ENCODE data around the gene XYLT2. TPM values are rescaled to one million over a fixed set of nuclear protein-coding genes. Genes with fewer than 3 reads are reported as not detected.

XYLT2 gene
- total and polyA plus RNA-seq, 10 of the 15 experiments (the other 5 are each of a cell fraction or from before 2014, with no cell fraction given) = 0.82 to 20.6 (median 13.0) TPM

DNA sequence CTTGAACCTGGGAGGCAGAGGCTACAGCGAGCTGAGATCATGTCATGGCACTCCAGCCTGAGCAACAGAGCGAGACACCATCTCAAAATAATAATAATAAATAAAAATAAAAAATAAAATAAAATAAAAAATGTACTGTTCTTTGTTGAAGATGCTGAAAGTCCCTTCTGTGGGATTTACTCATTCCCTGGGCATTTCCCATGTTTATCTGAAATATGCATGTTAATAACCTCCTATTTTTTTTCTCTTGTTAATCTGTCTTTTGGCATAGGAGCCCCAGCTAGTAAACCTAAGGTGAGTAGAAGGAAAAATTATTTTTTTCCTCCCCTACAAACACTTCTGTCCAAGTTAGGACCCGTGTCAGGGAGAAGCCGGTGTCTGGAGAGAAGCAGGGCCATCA is 37.3 kb upstream of the XYLT2 start:
- ATAC-seq (no peak), DNase-seq (ENCODE audit: low read depth, low spot score) (no peak), FAIRE-seq (no peak)
- ChIA-PET RAD21 (ENCODE audit: unreplicated experiment) (interaction anchor here (0.8 to 4.8 kb wide), 8 partner anchors 11 to 139 kb away, joined by 3 to 19 read pairs (median 5); partner anchors contain the start of genes COL1A1 and XYLT2), SMC1A (ENCODE audit: uncharacterized antibody, unreplicated experiment) (interaction anchor here (0.6 to 3.5 kb wide), 13 partner anchors 9 to 139 kb away, joined by 3 to 15 read pairs (median 5); no protein-coding TSS in a partner anchor), POLR2A (interaction anchor here (0.5 to 1.9 kb wide), 6 partner anchors 10 to 161 kb away, joined by 3 to 9 read pairs (median 6); partner anchors contain the start of gene XYLT2), CTCF (interaction anchor here (0.7 to 6.4 kb wide), 17 partner anchors 8 to 140 kb away, joined by 3 to 44 read pairs (median 5); partner anchors contain the start of genes COL1A1 and TMEM92)
- Histone ChIP-seq H3K79me2 (ENCODE audit: control insufficient read depth, insufficient read depth, low read length) (no peaks in the 10 kb centered on the region), H4K20me1 (ENCODE audit: control insufficient read depth, insufficient read depth) (no peaks in the 10 kb centered on the region), H3K9me3 (replicated peaks; ENCODE audit: control insufficient read depth, insufficient read depth, low read length) (no peaks in the 10 kb centered on the region), H3K4me2 (ENCODE audit: control insufficient read depth, insufficient read depth) (no peak overlapping the region), H3K27me3 (replicated peaks in 1 of 2; ENCODE audit: control insufficient read depth in 2 of 2, insufficient read depth in 2 of 2, low read length in 1 of 2) (no peaks in the 10 kb centered on the region), H2AFZ (ENCODE audit: control insufficient read depth, low read depth, low read length) (no peak overlapping the region), H3K36me3 (ENCODE audit: control insufficient read depth in 2 of 2, insufficient read depth in 2 of 2, low read length in 1 of 2) (no peaks in the 10 kb centered on the region), H3K27ac (ENCODE audit: control insufficient read depth, insufficient read depth) (no peak overlapping the region), H3K4me3 (no peak overlapping the region), H3K4me1 (ENCODE audit: control insufficient read depth, insufficient read depth, low read length) (peaks cover 13% of the 10 kb centered on the region), H3K9ac (ENCODE audit: control insufficient read depth, insufficient read depth, low read length) (no peak overlapping the region)
- WGBS (ENCODE audit: insufficient coverage, insufficient replicate concordance, low lambda C conversion rate, missing lambda C conversion rate) = 34% methylated on average over 4 of the region's 4 CpGs
- TF ChIP-seq NR2F1 (conservative IDR thresholded peaks at IDR 0.05) = no peak
- TF ChIP-seq MTA3 (IDR thresholded peaks at IDR 0.05; ENCODE audit: borderline replicate concordance, low read length) = no peak
- TF ChIP-seq GATAD2B (conservative IDR thresholded peaks at IDR 0.05; ENCODE audit: low read depth) = no peak
- intact Hi-C loops (cut with micrococcal nuclease; ENCODE audit: unreplicated experiment) (loop anchor here (5.0 kb wide), 1 partner anchor 39 kb away; the partner anchor contains the start of gene XYLT2), in situ Hi-C loops (cut with MboI) (no loop called here)
- no TSS peak for BruUV-seq (replicated peaks)

DNA sequence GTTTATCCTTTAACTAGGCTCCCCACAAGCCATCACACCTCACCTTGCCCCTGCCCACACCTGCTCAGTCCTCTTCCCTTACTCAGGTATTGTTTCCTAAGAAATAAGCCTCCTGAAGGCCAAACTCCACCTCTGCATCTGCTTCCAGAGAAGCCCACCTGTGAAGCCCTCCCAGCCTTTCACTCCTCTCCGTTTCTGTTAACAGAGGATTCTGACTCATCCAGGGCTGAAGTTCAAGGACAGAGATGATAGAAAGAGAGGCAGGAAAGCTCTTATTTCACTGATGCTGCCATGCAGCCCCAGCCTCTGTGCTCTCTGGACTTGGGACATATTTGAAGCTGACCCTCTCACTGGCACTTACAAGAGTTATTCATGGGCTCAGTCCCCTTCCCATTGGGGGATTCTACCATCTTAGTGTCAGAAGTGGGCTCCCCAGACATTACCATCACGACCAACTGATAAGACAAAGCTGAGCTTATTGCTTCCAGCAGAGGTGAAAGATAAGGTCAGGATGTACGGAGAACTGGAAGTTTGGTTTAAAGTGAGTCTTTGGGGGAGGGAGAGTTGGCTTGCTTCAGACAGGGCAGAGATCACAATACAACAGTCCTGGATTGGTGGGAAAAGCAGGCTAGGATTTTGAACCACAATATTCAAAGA is 35.3 kb upstream of the XYLT2 start:
- FAIRE-seq = peak; percentile 73
- SMC1A ChIA-PET (ENCODE audit: uncharacterized antibody, unreplicated experiment) = interaction anchor here (0.7 to 2.5 kb wide), 8 partner anchors 12 to 141 kb away, joined by 3 to 9 read pairs (median 4); no protein-coding TSS in a partner anchor
- intact Hi-C loops (cut with micrococcal nuclease; ENCODE audit: unreplicated experiment) = no loop called here
- TF ChIP-seq SIX5 (IDR thresholded peaks at IDR 0.05; ENCODE audit: low read depth, low read length, severe bottlenecking) = no peak
- TF ChIP-seq STAT1 (conservative IDR thresholded peaks at IDR 0.05) = no peak
- TF ChIP-seq TAF1 (IDR thresholded peaks at IDR 0.05; ENCODE audit: borderline replicate concordance, low read depth, low read length) = no peak
- TF ChIP-seq POLR2AphosphoS2 (IDR thresholded peaks at IDR 0.05; ENCODE audit: low read depth, low read length) = no peak
- no peak for TF ChIP-seq RFX5 (IDR thresholded peaks at IDR 0.05; ENCODE audit: low read depth, low read length)
- TF ChIP-seq IRF4 (IDR thresholded peaks at IDR 0.05; ENCODE audit: low read depth, low read length) = no peak
- no peak for TF ChIP-seq RAD51 (IDR thresholded peaks at IDR 0.05)
- TF ChIP-seq, protein P1, sequence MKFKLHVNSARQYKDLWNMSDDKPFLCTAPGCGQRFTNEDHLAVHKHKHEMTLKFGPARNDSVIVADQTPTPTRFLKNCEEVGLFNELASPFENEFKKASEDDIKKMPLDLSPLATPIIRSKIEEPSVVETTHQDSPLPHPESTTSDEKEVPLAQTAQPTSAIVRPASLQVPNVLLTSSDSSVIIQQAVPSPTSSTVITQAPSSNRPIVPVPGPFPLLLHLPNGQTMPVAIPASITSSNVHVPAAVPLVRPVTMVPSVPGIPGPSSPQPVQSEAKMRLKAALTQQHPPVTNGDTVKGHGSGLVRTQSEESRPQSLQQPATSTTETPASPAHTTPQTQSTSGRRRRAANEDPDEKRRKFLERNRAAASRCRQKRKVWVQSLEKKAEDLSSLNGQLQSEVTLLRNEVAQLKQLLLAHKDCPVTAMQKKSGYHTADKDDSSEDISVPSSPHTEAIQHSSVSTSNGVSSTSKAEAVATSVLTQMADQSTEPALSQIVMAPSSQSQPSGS (IDR thresholded peaks at IDR 0.05; ENCODE audit: low read length) = no peak
- no peak for TF ChIP-seq YY1 (IDR thresholded peaks at IDR 0.05; ENCODE audit: low read depth, low read length)
- TF ChIP-seq, protein P2, sequence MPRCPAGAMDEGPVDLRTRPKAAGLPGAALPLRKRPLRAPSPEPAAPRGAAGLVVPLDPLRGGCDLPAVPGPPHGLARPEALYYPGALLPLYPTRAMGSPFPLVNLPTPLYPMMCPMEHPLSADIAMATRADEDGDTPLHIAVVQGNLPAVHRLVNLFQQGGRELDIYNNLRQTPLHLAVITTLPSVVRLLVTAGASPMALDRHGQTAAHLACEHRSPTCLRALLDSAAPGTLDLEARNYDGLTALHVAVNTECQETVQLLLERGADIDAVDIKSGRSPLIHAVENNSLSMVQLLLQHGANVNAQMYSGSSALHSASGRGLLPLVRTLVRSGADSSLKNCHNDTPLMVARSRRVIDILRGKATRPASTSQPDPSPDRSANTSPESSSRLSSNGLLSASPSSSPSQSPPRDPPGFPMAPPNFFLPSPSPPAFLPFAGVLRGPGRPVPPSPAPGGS (IDR thresholded peaks at IDR 0.05; ENCODE audit: borderline replicate concordance, insufficient read depth, low read depth, low read length, poor library complexity, severe bottlenecking) = no peak
- TF ChIP-seq SUPT20H (IDR thresholded peaks at IDR 0.05; ENCODE audit: borderline replicate concordance, control insufficient read depth, low read depth, low read length) = no peak

More for the DNA sequence above, 35.3 kb upstream of the XYLT2 start:
- no peak overlapping the region; the same call in 1 of the 2 replicates for H3K4me2 ChIP-seq (ENCODE audit: control insufficient read depth, insufficient read depth)
- in situ Hi-C loops (cut with MboI) = no loop called here
- no peak overlapping the region for H3K27ac ChIP-seq (ENCODE audit: control insufficient read depth, insufficient read depth)
- H3K79me2 ChIP-seq (ENCODE audit: control insufficient read depth, insufficient read depth, low read length) = no peaks in the 10 kb centered on the region
- H3K9ac ChIP-seq (ENCODE audit: control insufficient read depth, insufficient read depth, low read length) = no peak overlapping the region
- H4K20me1 ChIP-seq (ENCODE audit: control insufficient read depth, insufficient read depth) = no peaks in the 10 kb centered on the region
- no peak for DNase-seq (ENCODE audit: low read depth, low spot score)
- CTCF ChIA-PET = interaction anchor here (1.0 to 6.4 kb wide), 7 partner anchors 13 to 216 kb away, joined by 3 to 44 read pairs (median 4); partner anchors contain the start of genes LRRC59 and TMEM92
- ATAC-seq = peak; percentile 8
- H3K4me3 ChIP-seq = no peak overlapping the region
- H2AFZ ChIP-seq (ENCODE audit: control insufficient read depth, low read depth, low read length) = no peak overlapping the region
- RAD21 ChIA-PET (ENCODE audit: unreplicated experiment) = interaction anchor here (1.0 to 4.8 kb wide), 6 partner anchors 13 to 141 kb away, joined by 3 to 19 read pairs (median 5); no protein-coding TSS in a partner anchor
- POLR2A ChIA-PET = interaction anchor here (0.6 to 1.4 kb wide), 3 partner anchors 15 to 58 kb away, joined by 3 read pairs; no protein-coding TSS in a partner anchor
- H3K4me1 ChIP-seq (ENCODE audit: control insufficient read depth, insufficient read depth, low read length) = peaks cover 13% of the 10 kb centered on the region
- H3K27me3 ChIP-seq (replicated peaks in 1 of 2; ENCODE audit: control insufficient read depth in 2 of 2, insufficient read depth in 2 of 2, low read length in 1 of 2) = no peaks in the 10 kb centered on the region
- BruUV-seq (replicated peaks) = no TSS peak
- no peaks in the 10 kb centered on the region; the same call in 2 of the 3 replicates for H3K9me3 ChIP-seq (replicated peaks; ENCODE audit: control insufficient read depth, insufficient read depth, low read length)
- H3K36me3 ChIP-seq (ENCODE audit: control insufficient read depth in 2 of 2, insufficient read depth in 2 of 2, low read length in 1 of 2) = no peaks in the 10 kb centered on the region
- WGBS (ENCODE audit: insufficient coverage, insufficient replicate concordance, low lambda C conversion rate, missing lambda C conversion rate) = 0% methylated on average over 3 of the region's 3 CpGs

Measured in GM12878 (cell line).